ENCODE results near the gene GRID1.

GRID1 gene

DNA sequence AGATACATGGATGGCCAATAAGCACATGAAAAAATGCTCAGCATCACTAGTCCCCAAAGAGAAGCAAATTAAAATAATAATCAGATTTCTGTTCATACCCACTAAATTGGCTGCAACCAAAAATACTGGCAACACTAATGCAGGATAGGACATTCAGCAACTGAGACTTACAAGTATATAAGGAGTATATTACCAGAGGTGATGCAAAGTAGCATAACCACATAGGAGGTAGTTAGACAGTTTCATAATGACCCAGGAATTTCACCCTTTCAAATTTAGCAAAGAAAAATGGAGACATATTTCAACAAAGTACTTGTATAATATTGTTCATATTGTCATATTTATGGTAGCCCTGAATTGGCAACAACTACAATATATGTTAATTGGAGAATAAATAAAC, 727.8 kb downstream of the GRID1 start:
- no peak overlapping the region for H3K4me3 ChIP-seq (ENCODE audit: low read depth, low read length)
- DNase-seq (ENCODE audit: low read depth) = no peak

DNA sequence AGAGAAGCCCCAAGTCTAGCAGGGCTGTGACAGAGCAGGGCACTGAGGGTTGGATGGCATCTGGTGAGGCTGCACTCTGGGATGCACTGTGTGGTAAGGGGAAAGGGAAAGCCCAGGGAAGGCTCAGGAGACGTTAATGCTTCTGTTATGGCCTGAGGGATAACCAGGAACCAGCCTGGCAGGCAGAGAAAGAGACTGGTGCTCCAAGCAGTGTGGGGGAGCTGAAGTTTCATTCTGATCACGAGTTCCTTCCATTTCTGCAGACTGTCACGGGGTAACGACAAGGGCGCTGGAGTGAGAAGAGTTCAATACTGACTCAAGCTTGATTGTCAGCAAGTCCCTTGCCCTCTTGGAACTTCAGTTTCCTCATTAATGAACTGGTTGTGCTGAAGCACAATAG, 730.9 kb downstream of the GRID1 start:
- no peak for DNase-seq (ENCODE audit: low read depth)
- H3K4me3 ChIP-seq (ENCODE audit: low read depth, low read length) = no peak overlapping the region

DNA sequence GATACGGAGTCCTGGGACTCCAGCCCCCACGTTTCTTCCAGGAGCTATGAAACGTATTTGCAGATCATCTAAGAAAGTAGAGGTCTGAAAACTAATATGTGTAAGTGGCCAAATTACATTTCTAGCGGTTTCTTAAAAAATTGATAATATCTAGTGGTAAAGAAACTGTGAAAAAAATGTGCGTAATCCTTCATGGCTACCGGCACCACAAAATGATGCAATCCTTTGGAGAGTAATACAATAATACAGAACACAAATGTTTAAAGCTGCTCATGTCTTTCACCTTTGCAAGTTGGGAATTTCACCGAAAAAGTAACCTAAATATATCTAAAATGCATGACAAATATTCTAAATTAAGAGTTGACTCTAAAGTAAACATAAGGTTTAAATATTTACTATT, 742.1 kb downstream of the GRID1 start:
- no peak for DNase-seq (ENCODE audit: low read depth)
- H3K4me3 ChIP-seq (ENCODE audit: low read depth, low read length) = no peak overlapping the region

DNA sequence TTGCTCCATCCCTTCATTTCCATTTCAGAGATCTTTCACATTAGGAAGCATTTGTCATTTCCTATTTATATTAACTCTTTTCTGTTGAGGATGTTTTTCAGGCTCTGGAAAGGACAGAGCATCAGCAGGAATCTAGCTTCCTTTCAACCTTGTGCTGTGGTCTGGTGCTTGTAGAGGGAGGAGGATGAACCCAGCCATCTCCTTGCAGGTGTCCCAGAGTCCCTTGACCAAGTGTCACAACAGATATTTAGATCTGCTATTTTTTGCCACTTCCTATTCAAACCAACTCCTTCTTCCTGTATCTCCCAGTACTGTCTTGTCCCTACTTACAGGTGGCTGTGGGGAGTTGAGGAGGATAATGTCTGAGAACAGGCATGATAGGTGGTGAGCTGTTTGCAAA, 742.8 kb downstream of the GRID1 start:
- no peak for DNase-seq (ENCODE audit: low read depth)
- H3K4me3 ChIP-seq (ENCODE audit: low read depth, low read length) = no peak overlapping the region

DNA sequence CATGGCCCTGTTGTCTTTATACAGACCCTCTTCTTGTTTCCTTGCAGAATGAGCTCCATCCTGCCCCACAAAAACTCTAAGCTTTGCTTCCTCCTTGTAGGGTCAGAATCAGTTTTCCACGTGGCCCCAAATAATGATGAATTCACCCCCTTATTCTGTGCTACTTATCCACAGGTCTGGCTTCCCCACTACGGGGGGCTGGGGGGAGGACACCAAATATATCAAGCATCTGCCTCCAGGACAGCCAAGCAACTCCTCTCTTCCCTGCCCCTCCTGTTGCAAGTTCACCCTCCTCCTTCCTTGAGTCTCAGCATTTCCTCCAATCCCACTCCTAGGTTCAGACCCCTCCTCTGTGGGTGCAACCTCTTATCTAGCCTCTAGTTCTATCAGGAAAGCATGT, 743.3 kb downstream of the GRID1 start:
- DNase-seq (ENCODE audit: low read depth) = no peak
- no peak overlapping the region for H3K4me3 ChIP-seq (ENCODE audit: low read depth, low read length)

DNA sequence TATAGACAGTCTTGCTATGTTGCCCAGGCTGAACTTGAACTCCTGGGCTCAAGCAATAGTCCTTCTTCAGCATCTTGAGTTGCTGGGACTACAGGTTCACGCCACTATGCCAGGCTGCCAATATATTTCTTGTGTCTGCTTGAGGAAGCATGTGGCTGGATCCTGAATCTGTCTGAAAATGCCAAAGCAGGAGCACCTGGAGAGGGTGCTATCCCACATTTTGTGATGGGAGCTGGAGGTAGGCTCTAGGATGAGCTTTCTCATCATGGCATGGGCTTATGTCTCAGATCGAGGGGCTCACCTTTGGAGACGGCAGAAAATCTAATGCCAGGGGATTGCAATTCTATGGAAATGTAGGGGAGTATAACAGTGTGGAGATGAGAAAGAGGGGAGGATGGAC, 744.2 kb downstream of the GRID1 start:
- no peak overlapping the region for H3K4me3 ChIP-seq (ENCODE audit: low read depth, low read length)
- no peak for DNase-seq (ENCODE audit: low read depth)

DNA sequence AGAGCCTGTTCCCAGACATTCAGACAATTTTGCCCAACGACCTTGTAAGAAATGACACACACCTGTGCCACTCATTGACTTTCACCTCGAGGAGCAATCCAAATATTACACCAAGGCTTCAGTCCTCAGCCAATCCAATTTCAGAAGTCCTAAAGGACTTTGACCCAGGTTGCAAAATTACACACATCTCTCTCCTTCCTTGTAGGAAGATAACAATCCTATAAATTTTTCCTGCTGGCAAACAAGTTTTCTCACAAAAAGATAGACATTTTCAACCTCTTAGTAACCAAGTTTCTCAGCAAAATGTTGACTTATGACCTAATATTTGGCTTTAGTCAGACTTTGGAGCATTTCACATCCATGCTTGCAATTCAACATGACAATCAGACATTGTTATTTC, 745.0 kb downstream of the GRID1 start:
- H3K4me3 ChIP-seq (ENCODE audit: low read depth, low read length) = no peak overlapping the region
- no peak for DNase-seq (ENCODE audit: low read depth)

DNA sequence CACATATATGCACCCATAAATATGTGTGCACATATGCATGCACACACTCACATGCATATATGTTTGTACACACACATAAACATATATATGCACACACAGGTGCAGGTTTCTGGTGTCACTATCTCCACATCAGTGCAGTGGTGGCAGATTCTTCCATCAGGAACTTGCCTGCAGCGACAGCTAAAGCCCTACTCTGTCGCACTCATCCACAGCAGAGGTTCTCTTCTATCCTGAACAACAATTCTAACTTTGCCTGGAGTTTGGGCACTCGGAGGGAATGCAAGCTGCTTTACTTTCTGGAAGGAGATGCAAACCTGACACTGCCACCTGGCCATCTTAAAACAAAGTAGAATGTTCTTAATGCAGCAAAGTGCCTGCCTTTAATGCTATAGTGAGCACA, 745.8 kb downstream of the GRID1 start:
- DNase-seq (ENCODE audit: low read depth) = no peak
- H3K4me3 ChIP-seq (ENCODE audit: low read depth, low read length) = no peak overlapping the region

DNA sequence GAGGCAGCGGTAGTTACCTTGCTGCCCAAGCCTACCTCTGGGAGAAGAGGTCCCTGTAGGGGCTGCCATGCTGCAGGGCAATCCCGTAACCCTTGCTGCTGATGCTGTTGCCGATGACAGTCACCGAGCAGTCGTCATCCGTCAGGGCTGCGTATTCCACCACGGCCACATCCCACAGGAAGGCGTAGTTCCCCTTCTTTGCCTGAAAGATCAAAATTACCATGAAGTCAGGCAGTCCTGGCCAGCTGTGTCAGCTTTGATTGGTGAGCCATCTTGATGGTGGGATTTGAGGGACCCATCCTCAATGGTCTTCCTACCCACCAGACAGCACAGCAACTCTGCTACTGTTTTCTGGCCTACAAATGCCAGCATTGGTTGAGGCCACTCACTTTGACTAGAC, 746.8 kb downstream of the GRID1 start:
- no peak overlapping the region for H3K4me3 ChIP-seq (ENCODE audit: low read depth, low read length)
- DNase-seq (ENCODE audit: low read depth) = no peak

DNA sequence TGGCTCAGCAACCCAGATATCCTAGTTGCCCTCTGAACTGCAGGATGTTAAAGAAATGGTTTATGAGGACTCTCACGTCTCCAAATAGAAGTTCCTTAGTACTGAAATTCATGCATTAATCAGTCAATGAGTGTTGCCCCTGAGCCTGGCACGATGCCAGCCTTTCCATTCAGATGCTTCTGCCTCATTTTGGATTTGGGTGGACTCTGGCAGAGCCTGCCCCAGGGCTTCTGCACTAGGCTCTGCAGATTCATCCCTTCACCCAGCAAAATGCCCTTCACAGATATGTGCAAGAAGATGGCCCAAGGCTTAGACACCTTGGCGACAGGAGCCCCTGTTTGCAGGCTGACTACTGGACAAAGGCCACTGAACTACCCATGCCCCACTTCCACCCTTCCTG, 747.8 kb downstream of the GRID1 start:
- DNase-seq (ENCODE audit: low read depth) = no peak
- no peak overlapping the region for H3K4me3 ChIP-seq (ENCODE audit: low read depth, low read length)

DNA sequence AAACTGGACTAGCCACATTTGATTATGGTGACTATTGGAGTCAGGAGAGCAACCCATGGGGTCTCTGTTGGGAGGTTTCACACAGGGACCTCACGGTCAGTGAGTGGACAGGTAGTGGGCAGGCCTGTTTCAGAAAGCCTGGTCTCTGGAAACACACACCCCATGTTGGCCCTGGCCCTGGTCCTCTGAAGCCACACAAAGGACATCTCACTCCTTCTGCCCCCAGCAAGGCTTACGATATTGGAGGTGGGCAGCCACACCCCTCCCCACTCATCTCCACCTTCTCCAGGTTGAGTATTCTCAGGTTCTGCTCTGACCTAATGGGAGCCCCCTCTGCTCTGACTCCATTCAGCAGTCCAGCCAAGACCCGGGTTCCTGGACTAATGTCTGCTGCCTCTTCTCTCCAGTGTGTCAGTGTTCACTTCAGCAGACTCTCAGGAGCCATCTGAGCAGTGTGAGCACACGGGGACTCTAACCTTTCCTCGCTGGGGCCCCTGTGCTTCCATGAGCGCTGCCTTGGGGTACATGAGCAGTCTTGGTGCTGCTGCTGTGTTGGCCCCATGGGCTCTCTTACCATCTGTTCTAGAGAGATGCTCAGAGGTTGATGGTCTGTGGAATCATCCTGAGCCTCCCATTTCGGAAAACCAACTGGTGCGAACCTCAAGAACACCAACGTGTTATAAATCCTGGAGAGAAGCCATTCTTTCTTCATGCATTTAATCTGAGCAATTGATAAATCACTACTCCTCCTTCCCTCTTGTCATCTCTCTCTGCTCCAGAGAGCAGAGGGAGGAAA, 748.6 kb downstream of the GRID1 start:
- DNase-seq (ENCODE audit: low read depth) = no peak
- no peak overlapping the region for H3K4me3 ChIP-seq (ENCODE audit: low read depth, low read length)

DNA sequence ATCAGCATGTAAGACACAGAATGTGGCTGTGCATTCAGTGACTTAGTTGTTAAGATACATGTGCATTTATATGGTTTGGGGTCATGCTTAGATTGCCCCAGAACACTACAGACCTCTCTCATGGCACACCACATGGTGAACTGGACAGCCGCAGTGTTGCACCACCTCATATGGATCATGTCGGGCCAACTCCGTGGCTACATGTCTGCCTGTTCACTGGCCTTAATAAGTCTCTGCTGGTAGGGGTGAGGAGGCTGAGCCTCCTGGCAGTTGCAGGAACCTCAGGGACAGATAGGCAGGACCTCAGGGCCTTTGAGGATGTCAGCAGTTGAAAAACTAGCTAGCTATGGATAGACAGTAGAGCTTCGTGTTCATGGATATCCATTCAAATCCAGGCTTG, 751.0 kb downstream of the GRID1 start:
- no peak overlapping the region for H3K4me3 ChIP-seq (ENCODE audit: low read depth, low read length)
- no peak for DNase-seq (ENCODE audit: low read depth)

DNA sequence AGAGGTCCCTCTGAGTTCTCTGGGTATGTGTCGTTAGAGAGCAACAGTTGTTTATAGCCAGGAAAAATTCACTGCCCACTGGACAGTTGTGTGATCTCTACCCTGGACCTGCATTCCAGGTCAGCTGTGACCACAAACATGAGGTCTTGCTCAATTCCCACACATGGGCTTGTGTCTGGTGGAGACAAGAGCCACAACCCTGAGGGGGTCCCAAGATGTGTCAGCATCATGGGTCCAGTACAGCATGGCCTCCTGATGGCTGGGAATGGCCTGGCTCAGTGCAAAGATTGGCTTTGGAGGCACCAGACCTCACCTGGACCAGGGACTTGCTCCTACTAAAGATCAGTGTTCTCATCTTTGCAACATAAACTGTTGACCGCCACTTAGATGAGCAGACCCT, 751.6 kb downstream of the GRID1 start:
- no peak overlapping the region for H3K4me3 ChIP-seq (ENCODE audit: low read depth, low read length)
- DNase-seq (ENCODE audit: low read depth) = no peak

DNA sequence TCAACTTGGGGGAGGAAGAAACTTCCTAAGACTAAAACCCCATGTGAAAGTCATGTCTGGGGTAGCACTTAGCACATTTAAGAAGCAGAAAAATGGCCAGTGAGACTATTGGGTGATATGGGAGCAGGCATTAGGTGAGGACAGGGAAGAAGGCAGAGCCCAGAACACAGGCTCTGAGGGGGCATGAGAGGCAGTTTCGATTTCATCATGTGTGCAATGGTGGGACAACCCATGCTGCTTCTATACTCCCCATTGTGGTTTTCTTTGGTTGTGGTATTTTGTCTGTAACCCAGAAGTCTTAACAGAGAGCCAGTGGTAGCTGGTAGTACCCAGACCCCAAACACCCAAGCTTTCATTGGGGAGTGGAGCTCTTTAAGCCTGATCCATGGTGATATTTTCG, 752.0 kb downstream of the GRID1 start:
- no peak for DNase-seq (ENCODE audit: low read depth)
- no peak overlapping the region for H3K4me3 ChIP-seq (ENCODE audit: low read depth, low read length)

DNA sequence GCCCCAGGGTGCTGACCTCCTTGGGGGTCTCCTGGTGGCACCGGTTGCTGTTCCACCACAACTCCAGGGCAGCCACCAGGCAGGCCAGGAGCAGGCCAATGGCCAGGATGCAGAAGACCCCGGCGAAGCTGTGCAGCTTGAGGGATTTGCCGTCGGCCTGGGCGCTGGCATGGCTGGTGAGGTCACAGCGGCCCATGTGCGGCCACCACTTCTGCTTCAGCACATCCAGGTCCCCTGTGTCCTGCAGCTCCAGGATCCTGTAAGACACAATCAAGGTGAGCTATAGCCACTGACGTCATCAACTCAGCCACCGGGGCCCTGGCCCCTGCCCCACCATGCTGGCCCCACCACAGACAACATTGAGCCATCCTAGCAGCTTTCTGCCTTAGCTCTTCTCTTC, 753.2 kb downstream of the GRID1 start:
- no peak for DNase-seq (ENCODE audit: low read depth)
- no peak overlapping the region for H3K4me3 ChIP-seq (ENCODE audit: low read depth, low read length)

DNA sequence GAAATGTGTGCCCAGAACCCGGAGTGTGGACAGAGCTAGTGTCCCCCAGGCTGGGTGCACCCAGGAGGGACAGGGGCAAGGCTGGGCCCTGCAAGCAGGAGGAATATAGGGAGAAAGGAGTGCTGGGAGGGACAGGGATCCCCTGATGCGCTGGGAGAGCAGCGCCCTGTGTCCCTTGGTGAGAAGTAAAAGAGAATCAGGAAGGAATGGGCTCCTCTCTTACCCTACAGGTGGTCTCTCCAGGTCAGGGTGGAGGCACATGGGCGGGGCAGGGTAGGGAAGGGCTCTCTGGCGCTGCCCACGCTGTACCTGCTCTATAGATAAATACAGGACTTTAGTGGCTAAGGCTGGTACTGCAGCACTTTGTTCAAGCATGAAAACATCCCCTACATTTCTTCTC, 753.8 kb downstream of the GRID1 start:
- no peak overlapping the region for H3K4me3 ChIP-seq (ENCODE audit: low read depth, low read length)
- no peak for DNase-seq (ENCODE audit: low read depth)

DNA sequence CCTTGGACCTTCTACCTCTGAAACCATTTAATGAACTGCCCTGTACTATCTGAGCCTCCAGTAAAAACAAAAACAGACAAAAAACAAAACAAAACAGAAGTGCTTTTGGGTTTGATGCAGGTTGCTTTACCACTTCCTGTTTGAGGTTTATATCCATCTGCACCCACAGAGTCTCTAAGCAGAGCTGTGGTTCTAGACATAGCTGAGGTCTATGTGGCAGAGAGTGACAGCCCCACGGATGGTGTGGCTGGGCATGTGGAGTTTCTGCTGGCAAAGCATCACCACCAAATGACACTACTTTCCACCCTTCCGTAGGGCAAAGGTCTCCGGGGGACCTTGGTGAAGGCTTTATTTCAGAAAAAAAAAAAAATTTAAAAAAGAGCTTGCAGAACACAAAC, 754.2 kb downstream of the GRID1 start:
- H3K4me3 ChIP-seq (ENCODE audit: low read depth, low read length) = no peak overlapping the region
- no peak for DNase-seq (ENCODE audit: low read depth)

DNA sequence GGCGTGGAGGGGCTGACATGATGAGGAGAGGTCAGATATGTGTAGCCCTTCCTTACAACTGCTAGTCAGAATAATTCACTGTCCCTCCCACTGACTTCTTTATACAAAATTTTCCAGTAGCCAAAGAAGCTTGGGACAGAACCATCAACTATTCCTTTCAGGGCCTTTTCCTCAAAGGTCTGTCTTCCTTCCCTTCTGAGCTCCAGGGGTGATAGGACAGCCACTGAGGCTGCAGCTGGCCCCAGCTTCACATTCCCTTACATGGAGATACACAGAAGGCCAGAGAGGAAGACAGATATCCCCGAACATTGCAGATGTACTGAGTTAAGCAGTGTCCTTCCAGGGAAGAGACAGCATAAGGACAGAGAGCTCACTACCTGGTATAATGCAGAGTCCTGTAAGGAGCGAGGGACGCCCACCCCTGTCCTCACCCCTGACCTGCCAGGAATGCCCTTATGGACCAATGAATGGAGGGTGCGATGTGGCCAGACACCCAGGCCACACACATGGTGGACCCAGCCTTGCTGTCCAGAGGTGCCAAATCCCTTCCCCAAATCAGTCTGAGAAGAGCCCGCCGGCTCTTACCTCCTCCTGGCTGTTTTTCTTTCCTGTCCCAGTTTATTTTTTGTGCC, 754.7 kb downstream of the GRID1 start:
- DNase-seq (ENCODE audit: low read depth) = no peak
- H3K4me3 ChIP-seq (ENCODE audit: low read depth, low read length) = no peak overlapping the region

DNA sequence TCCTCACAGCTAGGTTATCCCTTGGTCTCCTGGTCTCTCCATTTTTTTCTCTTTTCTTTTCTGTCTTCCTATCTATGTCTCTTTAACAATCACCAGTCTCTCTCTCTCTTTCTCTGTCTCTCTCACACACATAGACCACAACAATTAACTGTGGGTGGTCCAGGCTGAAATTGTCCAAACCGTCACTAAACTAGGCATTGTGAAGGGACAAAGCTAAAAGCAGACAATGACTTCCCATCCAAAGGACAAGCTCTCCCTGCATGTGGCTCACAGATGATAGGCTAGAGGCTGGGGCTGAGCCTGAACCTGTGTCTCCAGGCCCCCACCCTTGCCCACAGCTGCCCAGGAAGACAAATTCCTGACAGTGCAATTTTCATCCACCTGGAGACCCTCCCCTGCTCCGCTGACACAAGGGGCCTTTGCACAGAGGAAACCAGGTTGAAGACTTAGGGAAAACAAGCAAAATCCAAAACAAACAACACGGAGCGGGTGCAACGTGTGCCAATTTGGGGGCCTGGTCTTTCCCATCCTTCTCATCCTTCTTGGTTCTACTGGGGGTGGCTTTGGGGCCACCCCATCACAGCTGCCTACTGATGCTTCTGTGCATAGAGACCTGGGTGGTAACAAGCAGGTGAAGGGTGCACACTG, 755.4 kb downstream of the GRID1 start:
- no peak for DNase-seq (ENCODE audit: low read depth)
- no peak overlapping the region for H3K4me3 ChIP-seq (ENCODE audit: low read depth, low read length)

DNA sequence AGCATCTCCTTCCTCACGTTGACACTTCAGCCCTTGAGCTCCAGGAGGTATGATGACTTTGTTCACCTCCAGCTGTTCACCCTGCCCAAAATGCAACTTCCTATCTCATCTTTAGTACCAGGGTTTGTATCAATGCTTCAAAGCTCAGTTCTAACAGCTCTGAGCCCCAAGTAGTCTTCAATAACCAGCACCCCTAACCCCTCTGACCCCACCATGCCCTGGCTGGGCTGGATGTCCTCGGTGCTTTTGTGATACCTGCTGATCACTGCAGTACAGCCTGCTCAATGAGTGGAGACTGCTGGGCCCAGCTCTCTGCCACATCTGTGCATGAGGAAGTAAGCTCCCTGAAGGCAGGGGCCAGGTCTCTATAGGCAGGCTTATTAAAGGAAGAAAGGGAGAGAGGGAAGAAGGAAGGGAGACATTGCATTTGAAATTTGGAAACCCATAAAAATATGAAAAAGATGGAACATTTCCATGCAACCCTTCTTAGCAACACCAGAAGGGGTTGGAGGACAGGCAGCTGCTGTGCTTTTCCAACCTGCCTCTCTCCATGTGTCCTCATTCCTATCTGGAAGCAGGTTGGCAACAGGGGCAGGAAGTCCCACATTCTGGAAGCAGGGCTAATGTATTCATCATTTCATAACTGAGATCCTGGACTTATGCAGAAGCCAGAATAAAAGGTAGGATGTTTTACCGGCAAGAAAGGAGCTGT, 756.1 kb downstream of the GRID1 start:
- H3K4me3 ChIP-seq (ENCODE audit: low read depth, low read length) = no peak overlapping the region
- no peak for DNase-seq (ENCODE audit: low read depth)

Data from skeletal muscle cell (primary cell).